Astrocyte (in vitro differentiated cells and primary cell): ENCODE results near the gene CORO2B. TPM values are rescaled to one million over a fixed set of nuclear protein-coding genes. Genes with fewer than 3 reads are reported as not detected.

Source experiments
- DNase-seq: peaks from one replicate; pipeline ENCODE4 v3.0.0-alpha.2; 2010; ENCODE audit warnings: low read depth
- FAIRE-seq: peaks from 2 replicates; lab custom pipeline; 2011; peaks lifted over from hg19 to GRCh38; lab: Jason Lieb, UNC
- H2AFZ ChIP-seq: 2 replicates; pipeline ENCODE4 v1.6.0; 2012; ENCODE audit warnings: low read depth, low read length, inconsistent platforms
- H3K27ac ChIP-seq: 2 replicates; pipeline ENCODE4 v1.5.1; 2011; ENCODE audit warnings: low read depth, low read length, inconsistent platforms
- H3K27me3 ChIP-seq: 2 replicates; pipeline ENCODE4 v1.6.0; 2011; ENCODE audit warnings: low read length, inconsistent platforms; ENCODE audit not compliant: insufficient read depth
- H3K36me3 ChIP-seq: 2 replicates; pipeline ENCODE4 v1.5.1; 2011; ENCODE audit warnings: low read length, inconsistent platforms; ENCODE audit not compliant: insufficient read depth
- H3K4me1 ChIP-seq: 2 replicates; pipeline ENCODE4 v1.5.1; 2011; ENCODE audit warnings: low read length, inconsistent platforms; ENCODE audit not compliant: insufficient read depth
- H3K4me2 ChIP-seq: 2 replicates; pipeline ENCODE4 v1.6.0; 2012; ENCODE audit warnings: low read length, inconsistent platforms
- H3K4me3 ChIP-seq: 2 replicates; pipeline ENCODE4 v1.5.1; 2011; ENCODE audit warnings: low read depth, mild to moderate bottlenecking, low read length, inconsistent platforms; ENCODE audit not compliant: insufficient read depth
- H3K79me2 ChIP-seq: 2 replicates; pipeline ENCODE4 v1.6.0; 2012; ENCODE audit warnings: mild to moderate bottlenecking, low read length, inconsistent platforms; ENCODE audit not compliant: insufficient read depth
- H3K9ac ChIP-seq: 2 replicates; pipeline ENCODE4 v1.6.0; 2012; ENCODE audit warnings: mild to moderate bottlenecking, low read length, inconsistent platforms
- H3K9me3 ChIP-seq: 2 replicates; pipeline ENCODE4 v1.5.1; 2012; ENCODE audit warnings: low read depth, mild to moderate bottlenecking, low read length, inconsistent platforms; ENCODE audit not compliant: insufficient read depth
- H4K20me1 ChIP-seq: 2 replicates; pipeline ENCODE4 v1.6.0; 2012; ENCODE audit warnings: low read length, inconsistent platforms; ENCODE audit not compliant: insufficient read depth
- H3K27ac Mint-ChIP-seq: one replicate; pipeline ENCODE4 v1.8.0; 2021; ENCODE audit warnings: mild to moderate bottlenecking, mixed read lengths; ENCODE audit not compliant: unreplicated experiment
- H3K27me3 Mint-ChIP-seq: one replicate; pipeline ENCODE4 v1.8.0; 2021; ENCODE audit warnings: low read depth, mixed read lengths; ENCODE audit not compliant: unreplicated experiment
- H3K36me3 Mint-ChIP-seq: one replicate; pipeline ENCODE4 v1.8.0; 2021; ENCODE audit warnings: low read depth, mixed read lengths; ENCODE audit not compliant: unreplicated experiment
- H3K4me1 Mint-ChIP-seq: one replicate; pipeline ENCODE4 v1.8.0; 2021; ENCODE audit warnings: low read depth, mixed read lengths; ENCODE audit not compliant: unreplicated experiment
- H3K4me3 Mint-ChIP-seq: one replicate; pipeline ENCODE4 v1.8.0; 2021; ENCODE audit warnings: mild to moderate bottlenecking, moderate library complexity, mixed read lengths; ENCODE audit not compliant: unreplicated experiment
- H3K9me3 Mint-ChIP-seq: one replicate; pipeline ENCODE4 v1.8.0; 2021; ENCODE audit warnings: mild to moderate bottlenecking, mixed read lengths; ENCODE audit not compliant: unreplicated experiment
- CTCF ChIP-seq: IDR thresholded peaks from 2 replicates; pipeline ENCODE4 v1.5.1; 2011; ENCODE audit warnings: low read depth, mild to moderate bottlenecking, inconsistent platforms, low read length, moderate library complexity; ENCODE audit not compliant: insufficient read depth
- EZH2 ChIP-seq: IDR thresholded peaks from 2 replicates; pipeline ENCODE4 v1.6.1; 2012; ENCODE audit warnings: mild to moderate bottlenecking, low read length, inconsistent platforms; ENCODE audit not compliant: insufficient read depth
- total RNA-seq: library from RNA; stranded (reverse); gene quantifications from 2 replicates; pipeline ENCODE4 v1.2.1, GENCODE V29; 2021

CORO2B gene
- total RNA-seq, 1 donor from 2014 or later = 7.4 TPM

- no peak for TF ChIP-seq EZH2
- no peak for TF ChIP-seq CTCF
- H3K27me3 ChIP-seq = no peaks in the 10 kb centered on the region
- H3K4me3 Mint-ChIP-seq = no peak overlapping the region
- no peak for DNase-seq
- no peak for FAIRE-seq
- no peak overlapping the region for H3K27ac ChIP-seq
- no peak overlapping the region for H3K9ac ChIP-seq
- peaks cover 42% of the 10 kb centered on the region for H3K4me1 ChIP-seq
- H3K36me3 Mint-ChIP-seq = peaks cover 1% of the 10 kb centered on the region
- H3K9me3 Mint-ChIP-seq = peaks cover 2% of the 10 kb centered on the region
- H3K27me3 Mint-ChIP-seq = peaks cover 8% of the 10 kb centered on the region
- no peaks in the 10 kb centered on the region for H3K9me3 ChIP-seq
- no peak overlapping the region for H3K4me3 ChIP-seq
- no peak overlapping the region for H2AFZ ChIP-seq
- no peak overlapping the region for H3K27ac Mint-ChIP-seq
- H4K20me1 ChIP-seq = peaks cover 13% of the 10 kb centered on the region
- peaks cover 16% of the 10 kb centered on the region for H3K4me1 Mint-ChIP-seq
- H3K79me2 ChIP-seq = peaks cover 54% of the 10 kb centered on the region
- H3K36me3 ChIP-seq = no peaks in the 10 kb centered on the region
- H3K4me2 ChIP-seq = peak overlapping the region; percentile 13
These were observed 48.7 kb downstream of the CORO2B start for GRCh38 chr15:68627476-68627875.

DNA sequence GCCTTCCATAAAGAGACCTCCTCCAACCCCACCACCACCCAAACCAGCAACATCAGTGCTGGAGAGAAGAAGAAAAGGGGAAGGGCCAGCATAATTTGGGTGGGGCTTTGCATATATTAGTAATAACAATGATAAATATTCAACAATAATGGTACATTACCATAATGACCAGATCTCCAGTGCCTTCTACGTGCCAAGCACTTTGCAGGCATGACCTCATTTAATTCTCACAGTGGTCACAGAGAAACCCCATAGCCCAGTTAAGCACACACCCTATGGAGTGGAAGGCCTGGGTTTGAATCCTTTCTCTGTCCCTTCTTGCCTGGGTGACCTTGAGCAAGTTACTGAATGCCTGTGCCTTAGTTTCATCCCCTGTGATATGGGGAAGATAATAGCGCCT lies 49.2 kb downstream of the CORO2B start:
- H3K79me2 ChIP-seq = peaks cover 52% of the 10 kb centered on the region
- TF ChIP-seq CTCF = no peak
- no peak for TF ChIP-seq EZH2
- Mint-ChIP-seq H3K4me1 (peaks cover 16% of the 10 kb centered on the region), H3K4me3 (no peak overlapping the region), H3K27me3 (peaks cover 7% of the 10 kb centered on the region), H3K9me3 (peaks cover 2% of the 10 kb centered on the region), H3K27ac (no peak overlapping the region), H3K36me3 (no peaks in the 10 kb centered on the region)
- H3K4me1 ChIP-seq = peaks cover 42% of the 10 kb centered on the region
- no peak for FAIRE-seq
- no peak overlapping the region for H2AFZ ChIP-seq
- no peaks in the 10 kb centered on the region for H3K9me3 ChIP-seq
- DNase-seq = no peak
- no peaks in the 10 kb centered on the region for H3K27me3 ChIP-seq
- peaks cover 13% of the 10 kb centered on the region for H4K20me1 ChIP-seq
- H3K4me3 ChIP-seq = no peak overlapping the region
- H3K4me2 ChIP-seq = no peak overlapping the region
- no peak overlapping the region for H3K9ac ChIP-seq
- H3K27ac ChIP-seq = no peak overlapping the region
- H3K36me3 ChIP-seq = no peaks in the 10 kb centered on the region

- H3K36me3 Mint-ChIP-seq = no peaks in the 10 kb centered on the region
These were observed 50.9 kb downstream of the CORO2B start for GRCh38 chr15:68629519-68630210.

More at GRCh38 chr15:68629519-68630210, 50.9 kb downstream of the CORO2B start:
- Histone ChIP-seq H3K27ac (no peak overlapping the region), H2AFZ (no peak overlapping the region), H3K9me3 (no peaks in the 10 kb centered on the region), H3K4me3 (no peak overlapping the region), H3K79me2 (peaks cover 46% of the 10 kb centered on the region), H3K4me2 (peak overlapping the region; percentile 24), H3K27me3 (no peaks in the 10 kb centered on the region), H3K4me1 (peaks cover 38% of the 10 kb centered on the region), H3K36me3 (no peaks in the 10 kb centered on the region), H3K9ac (no peak overlapping the region), H4K20me1 (peaks cover 13% of the 10 kb centered on the region)
- Mint-ChIP-seq H3K4me1 (peaks cover 16% of the 10 kb centered on the region), H3K9me3 (peaks cover 2% of the 10 kb centered on the region), H3K4me3 (no peak overlapping the region), H3K27ac (no peak overlapping the region), H3K27me3 (peaks cover 7% of the 10 kb centered on the region)
- no peak for DNase-seq
- no peak for FAIRE-seq
- TF ChIP-seq EZH2 (no peak), CTCF (no peak)
